Endothelial cell of umbilical vein (primary cell): Measurements from ENCODE around the gene ARGLU1. TPM values are rescaled to one million over a fixed set of nuclear protein-coding genes. Genes with fewer than 3 reads are reported as not detected.
A peak's percentile ranks its signal among the peaks of the same experiment; 100 is the strongest.

ENCODE experiments used
- BruUV-seq: library from RNA; stranded (reverse); fragments of 400-500 nt; replicated peaks from 2 replicates; lab custom pipeline; 2021; lab: Mats Ljungman, UMichigan
- CTCF ChIA-PET: fragments of 300-600, 350-600 bp; sonication (Branson Sonifier 250); formaldehyde crosslinking; loops from one replicate; lab custom pipeline; 2021; ENCODE audit warnings: antibody characterized with exemption, inconsistent platforms; lab: Charles Lee
- POLR2A ChIA-PET: fragments of 300-600, 350-600 bp; sonication (Branson Sonifier 250); formaldehyde crosslinking; loops from one replicate; lab custom pipeline; 2021; ENCODE audit warnings: antibody characterized with exemption, inconsistent platforms; lab: Charles Lee
- DNase-seq: peaks from one replicate; pipeline ENCODE4 v3.0.0-alpha.2; 2011; ENCODE audit warnings: low read depth, low spot score
- FAIRE-seq: peaks from 2 replicates; lab custom pipeline; 2011; peaks lifted over from hg19 to GRCh38; lab: Jason Lieb, UNC
- H2AFZ ChIP-seq: 2 replicates; pipeline ENCODE4 v1.6.0; 2012; ENCODE audit warnings: low read depth, low read length, control low read depth, inconsistent platforms
- H3K27ac ChIP-seq: 2 replicates; pipeline ENCODE4 v1.5.1; 2011; ENCODE audit warnings: low read depth, mild to moderate bottlenecking, control low read depth, low read length, moderate library complexity; ENCODE audit not compliant: insufficient read depth
- H3K27me3 ChIP-seq, 2 experiments: 2 replicates each; pipeline versions ENCODE4 v1.6.0 to v1.6.1; 2011; ENCODE audit warnings: low read length in 2 of 2, mixed read lengths in 1 of 2; ENCODE audit not compliant: control insufficient read depth in 2 of 2, insufficient read depth in 2 of 2
- H3K36me3 ChIP-seq, 2 experiments: 2 replicates in 1 of 2; 3 replicates in 1 of 2; pipeline ENCODE4 v1.5.1; 2011; ENCODE audit warnings: low read length in 2 of 2, mild to moderate bottlenecking in 1 of 2, moderate library complexity in 1 of 2; ENCODE audit not compliant: control insufficient read depth in 2 of 2, insufficient read depth in 2 of 2; ENCODE audit errors: extremely low read depth in 1 of 2
- H3K4me1 ChIP-seq: 3 replicates; pipeline ENCODE4 v1.5.1; 2011; ENCODE audit warnings: mild to moderate bottlenecking, low read length; ENCODE audit not compliant: control insufficient read depth, insufficient read depth; ENCODE audit errors: extremely low read depth
- H3K4me2 ChIP-seq: 2 replicates; pipeline ENCODE4 v1.6.1; 2011; ENCODE audit warnings: low read length, control low read depth, mixed read lengths; ENCODE audit not compliant: insufficient read depth
- H3K4me3 ChIP-seq, 3 experiments: fragments of 200-600 bp in 1 of 3; sonication (generic), shearing (Covaris generic) in 1 of 3; replicated peaks in 1 of 3; 2 replicates each; pipeline ENCODE4 v1.5.1; 2011 to 2016; ENCODE audit warnings: control low read depth in 3 of 3, low read length in 3 of 3, mild to moderate bottlenecking in 2 of 3, inconsistent platforms in 1 of 3, low read depth in 1 of 3, moderate library complexity in 1 of 3; ENCODE audit not compliant: insufficient read depth in 1 of 3
- H3K79me2 ChIP-seq: 2 replicates; pipeline ENCODE4 v1.6.0; 2012; ENCODE audit warnings: low read length, inconsistent platforms; ENCODE audit not compliant: control insufficient read depth, insufficient read depth
- H3K9ac ChIP-seq: replicated peaks from 2 replicates; pipeline ENCODE3; 2011; ENCODE audit warnings: low read length, control low read depth; ENCODE audit not compliant: insufficient read depth; ENCODE audit errors: extremely low read depth
- H3K9me1 ChIP-seq: replicated peaks from 3 replicates; pipeline ENCODE4 v1.6.0; 2011; ENCODE audit warnings: mild to moderate bottlenecking, low read length; ENCODE audit not compliant: control insufficient read depth, insufficient read depth; ENCODE audit errors: extremely low read depth
- H3K9me3 ChIP-seq: replicated peaks from 2 replicates; pipeline ENCODE4 v1.5.1; 2012; ENCODE audit warnings: low read length, inconsistent platforms; ENCODE audit not compliant: control insufficient read depth, insufficient read depth
- H4K20me1 ChIP-seq: replicated peaks from 2 replicates; pipeline ENCODE3; 2011; ENCODE audit warnings: mild to moderate bottlenecking, low read length; ENCODE audit not compliant: control insufficient read depth, insufficient read depth; ENCODE audit errors: extremely low read depth
- EZH2 ChIP-seq: IDR thresholded peaks from 2 replicates; pipeline ENCODE4 v1.6.1; 2012; ENCODE audit warnings: borderline replicate concordance, low read depth, mild to moderate bottlenecking, moderate library complexity, low read length, inconsistent platforms; ENCODE audit not compliant: severe bottlenecking
- FOS ChIP-seq: IDR thresholded peaks from 2 replicates; pipeline ENCODE4 v1.6.1; 2011; ENCODE audit warnings: mild to moderate bottlenecking, low read length, moderate library complexity, borderline replicate concordance; ENCODE audit not compliant: insufficient read depth
- GATA2 ChIP-seq: IDR thresholded peaks from 2 replicates; pipeline ENCODE4 v1.7.0; 2011; ENCODE audit warnings: low read depth, mild to moderate bottlenecking, moderate library complexity, mixed read lengths, low read length; ENCODE audit not compliant: insufficient read length, insufficient read depth
- JUN ChIP-seq: IDR thresholded peaks from 2 replicates; pipeline ENCODE4 v1.6.1; 2011; ENCODE audit warnings: borderline replicate concordance, low read depth; ENCODE audit not compliant: insufficient read length, insufficient read depth
- MYC ChIP-seq: IDR thresholded peaks from one replicate; pipeline ENCODE4 v1.6.1; 2011; ENCODE audit warnings: mild to moderate bottlenecking, low read depth, low read length
- POLR2A ChIP-seq: IDR thresholded peaks from 2 replicates; pipeline ENCODE4 v1.6.1; 2012; ENCODE audit warnings: low read depth, mild to moderate bottlenecking, control low read depth, low read length
- POLR2AphosphoS5 ChIP-seq: IDR thresholded peaks from 2 replicates; pipeline ENCODE4 v1.6.1; 2012; ENCODE audit warnings: low read depth, mild to moderate bottlenecking, control low read depth, low read length, moderate library complexity; ENCODE audit not compliant: insufficient read depth
- dilution Hi-C: fragments of 300-500 bp; cut with MboI; formaldehyde crosslinking; loops from one replicate; pipeline ENCODE4 v1.15.0; 2019; ENCODE audit warnings: low sequenced_read_pairs; ENCODE audit not compliant: extremely low pct_ligation_motif_present
- intact Hi-C: fragments of 100-400 bp; cut with micrococcal nuclease; formaldehyde crosslinking; loops from one replicate; pipeline ENCODE4 v1.10.0; 2022
- polyA plus RNA-seq, 4 experiments: library from polyadenylated mRNA; depleted of rRNA in 3 of 4; stranded (reverse) in 3 of 4; unstranded in 1 of 4; fragments of >200 nt; gene quantifications; 2 replicates each; pipeline versions ENCODE4 v1.2.1 to v1.2.3, GENCODE V29; 2011 to 2012; ENCODE audit warnings: missing spikeins in 1 of 4
- total RNA-seq: library from RNA; stranded (reverse); gene quantifications from 2 replicates; pipeline ENCODE4 v1.2.3, GENCODE V29; 2021
- TF ChIP-seq, protein P1 (sequence below), 2 donors: IDR thresholded peaks; 1 replicate in 1 of 2; 2 replicates in 1 of 2; pipeline ENCODE4 v1.5.1; 2011; ENCODE audit warnings: low read length in 2 of 2, mild to moderate bottlenecking in 2 of 2, moderate library complexity in 2 of 2, control low read depth in 1 of 2, inconsistent platforms in 1 of 2, low read depth in 1 of 2; ENCODE audit not compliant: insufficient read depth in 1 of 2; ENCODE audit errors: extremely low read depth in 1 of 2
- TF ChIP-seq, protein P2 (sequence below): IDR thresholded peaks from 2 replicates; pipeline ENCODE4 v1.6.1; 2011; ENCODE audit not compliant: insufficient read depth, insufficient read length

The ARGLU1 gene
- total and polyA plus RNA-seq, 2 donors (not counting 3 experiments of a cell fraction or from before 2014, with no cell fraction given), result 44.4 to 111 TPM

DNA sequence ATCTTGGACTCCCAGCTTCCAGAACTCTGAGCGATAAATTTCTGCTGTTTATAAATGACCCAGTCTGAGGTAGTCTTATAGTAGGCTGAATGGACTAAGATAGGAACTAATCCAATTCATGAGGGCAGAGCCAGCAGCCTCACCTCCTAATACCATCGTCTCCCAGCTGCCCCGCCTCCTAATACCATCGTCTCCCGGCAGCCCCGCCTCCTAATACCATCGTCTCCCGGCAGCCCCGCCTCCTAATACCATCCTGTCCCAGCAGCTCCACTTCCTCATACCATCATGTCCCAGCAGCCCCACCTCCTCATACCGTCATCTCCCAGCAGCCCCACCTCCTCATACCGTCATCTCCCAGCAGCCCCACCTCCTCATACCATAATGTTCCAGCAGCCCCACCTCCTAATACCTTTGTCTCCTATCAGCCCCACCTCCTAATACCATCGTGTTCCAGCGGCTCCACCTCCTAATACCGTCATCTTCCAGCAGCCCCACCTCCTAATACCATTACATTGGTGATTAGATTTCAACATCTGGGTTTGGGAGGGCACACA is 2.4 kb upstream of the ARGLU1 start:
- POLR2A ChIA-PET, result interaction anchor here (0.6 kb wide), 1 partner anchor 35 kb away, joined by 3 read pairs; the partner anchor contains the start of gene EFNB2
- BruUV-seq, result no TSS peak

More for the DNA sequence above, 2.4 kb upstream of the ARGLU1 start:
- H3K4me1 ChIP-seq, result peaks cover 16% of the 10 kb centered on the region
- no peak for TF ChIP-seq FOS
- TF ChIP-seq MYC, result no peak
- TF ChIP-seq, protein P1, sequence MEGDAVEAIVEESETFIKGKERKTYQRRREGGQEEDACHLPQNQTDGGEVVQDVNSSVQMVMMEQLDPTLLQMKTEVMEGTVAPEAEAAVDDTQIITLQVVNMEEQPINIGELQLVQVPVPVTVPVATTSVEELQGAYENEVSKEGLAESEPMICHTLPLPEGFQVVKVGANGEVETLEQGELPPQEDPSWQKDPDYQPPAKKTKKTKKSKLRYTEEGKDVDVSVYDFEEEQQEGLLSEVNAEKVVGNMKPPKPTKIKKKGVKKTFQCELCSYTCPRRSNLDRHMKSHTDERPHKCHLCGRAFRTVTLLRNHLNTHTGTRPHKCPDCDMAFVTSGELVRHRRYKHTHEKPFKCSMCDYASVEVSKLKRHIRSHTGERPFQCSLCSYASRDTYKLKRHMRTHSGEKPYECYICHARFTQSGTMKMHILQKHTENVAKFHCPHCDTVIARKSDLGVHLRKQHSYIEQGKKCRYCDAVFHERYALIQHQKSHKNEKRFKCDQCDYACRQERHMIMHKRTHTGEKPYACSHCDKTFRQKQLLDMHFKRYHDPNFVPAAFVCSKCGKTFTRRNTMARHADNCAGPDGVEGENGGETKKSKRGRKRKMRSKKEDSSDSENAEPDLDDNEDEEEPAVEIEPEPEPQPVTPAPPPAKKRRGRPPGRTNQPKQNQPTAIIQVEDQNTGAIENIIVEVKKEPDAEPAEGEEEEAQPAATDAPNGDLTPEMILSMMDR (IDR thresholded peaks at IDR 0.05; ENCODE audit: extremely low read depth in 1 of 2, insufficient read depth in 1 of 2, low read depth in 1 of 2, low read length in 2 of 2), result no peak
- no peak for TF ChIP-seq POLR2A
- no peak for TF ChIP-seq POLR2AphosphoS5
- no peak for TF ChIP-seq JUN
- TF ChIP-seq EZH2, result no peak
- TF ChIP-seq GATA2, result no peak
- TF ChIP-seq, protein P2, sequence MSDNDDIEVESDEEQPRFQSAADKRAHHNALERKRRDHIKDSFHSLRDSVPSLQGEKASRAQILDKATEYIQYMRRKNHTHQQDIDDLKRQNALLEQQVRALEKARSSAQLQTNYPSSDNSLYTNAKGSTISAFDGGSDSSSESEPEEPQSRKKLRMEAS, result no peak
- H3K9ac ChIP-seq, result no peak overlapping the region
- intact Hi-C loops, result no loop called here
- H3K27me3 ChIP-seq, result no peaks in the 10 kb centered on the region
- peak overlapping the region in 1 of 3 experiments; percentile 16 for H3K4me3 ChIP-seq
- peak overlapping the region; percentile 49 for H2AFZ ChIP-seq
- H3K4me2 ChIP-seq, result no peak overlapping the region
- peaks cover 9% of the 10 kb centered on the region for H4K20me1 ChIP-seq
- dilution Hi-C loops, result no loop called here
- no peaks in the 10 kb centered on the region for H3K9me3 ChIP-seq
- H3K36me3 ChIP-seq, result no peaks in the 10 kb centered on the region
- CTCF ChIA-PET, result interaction anchor here (0.6 to 1.3 kb wide), 3 partner anchors 34 to 1998 kb away, joined by 3 to 4 read pairs (median 3); no protein-coding TSS in a partner anchor
- DNase-seq, result peak; percentile 90
- peak; percentile 64 for FAIRE-seq
- H3K79me2 ChIP-seq, result peaks cover 25% of the 10 kb centered on the region
- no peak overlapping the region for H3K27ac ChIP-seq
- H3K9me1 ChIP-seq, result no peaks in the 10 kb centered on the region
